Naive thymus-derived CD8-positive, alpha-beta T cell (primary cell): ENCODE data around the gene CFAP46. TPM values are rescaled to one million over a fixed set of nuclear protein-coding genes. Genes with fewer than 3 reads are reported as not detected.

Source experiments
- ATAC-seq, 2 donors: fragments of 150-1000 bp; cut with Tn5 transposase in 1 of 2; sonication (Bioruptor Pico), chemical (Tn5 transposase) in 1 of 2; 1 replicate in 1 of 2; 2 replicates in 1 of 2; pipeline ENCODE4 v1.10.0; 2021; ENCODE audit warnings: mild to moderate bottlenecking in 2 of 2, moderate library complexity in 2 of 2
- POLR2A ChIA-PET: fragments of 350-600 bp; sonication (Branson Sonifier 250); formaldehyde crosslinking; loops from one replicate; lab custom pipeline; 2021; ENCODE audit warnings: antibody characterized with exemption; lab: Charles Lee
- DNase-seq, 10 donors: peaks; one replicate each; pipeline versions ENCODE4 v3.0.0 to v3.0.0-alpha.2; 2020 to 2022
- H3K27ac Mint-ChIP-seq, 10 donors: one replicate each; pipeline ENCODE4 v1.8.0; 2020 to 2022; ENCODE audit warnings: mild to moderate bottlenecking in 10 of 10, mixed read lengths in 10 of 10, moderate library complexity in 4 of 10, inconsistent platforms in 1 of 10
- H3K27me3 Mint-ChIP-seq, 5 donors: one replicate each; pipeline ENCODE4 v1.8.0; 2021 to 2022; ENCODE audit warnings: mixed read lengths in 5 of 5
- H3K36me3 Mint-ChIP-seq, 3 donors: one replicate each; pipeline ENCODE4 v1.8.0; 2020 to 2022; ENCODE audit warnings: mixed read lengths in 3 of 3, mild to moderate bottlenecking in 2 of 3, inconsistent platforms in 1 of 3
- H3K4me1 Mint-ChIP-seq, 4 donors: one replicate each; pipeline ENCODE4 v1.8.0; 2021 to 2022; ENCODE audit warnings: mixed read lengths in 4 of 4
- H3K4me3 Mint-ChIP-seq, 10 donors: one replicate each; pipeline ENCODE4 v1.8.0; 2020 to 2022; ENCODE audit warnings: mild to moderate bottlenecking in 10 of 10, mixed read lengths in 10 of 10, moderate library complexity in 6 of 10, inconsistent platforms in 1 of 10
- H3K9me3 Mint-ChIP-seq, 9 donors: one replicate each; pipeline ENCODE4 v1.8.0; 2020 to 2022; ENCODE audit warnings: mixed read lengths in 9 of 9, mild to moderate bottlenecking in 3 of 9, inconsistent platforms in 1 of 9, moderate library complexity in 1 of 9
- polyA plus RNA-seq, 3 donors: library from polyadenylated mRNA; unstranded; fragments of 300-500 nt; fragmentation: Illumina TruSeq; gene quantifications; one replicate each; pipeline ENCODE4 v1.2.3, GENCODE V29; 2021
- total RNA-seq, 8 experiments: library from RNA in 2 of 8; stranded (reverse) in 2 of 8; gene quantifications; one replicate each; pipeline ENCODE4 v1.2.3 and lab custom pipeline; 2021 to 2026

CFAP46 gene
- total and polyA plus RNA-seq, 5 experiments from 2014 or later: not detected

- H3K4me3 Mint-ChIP-seq: no peak overlapping the region
- H3K4me1 Mint-ChIP-seq: no peaks in the 10 kb centered on the region
- POLR2A ChIA-PET: no interaction called here
- H3K27me3 Mint-ChIP-seq: peaks cover 8 to 35% (median 18%) of the 10 kb centered on the region in 5 donors
- DNase-seq: peak in 2 of 10 donors; percentile 0 to 51
- no peak overlapping the region for H3K27ac Mint-ChIP-seq
- no peaks in the 10 kb centered on the region for H3K36me3 Mint-ChIP-seq
- ATAC-seq: no peak
- H3K9me3 Mint-ChIP-seq: no peaks in the 10 kb centered on the region
Measured at GRCh38 chr10:132811891-132812481, 130.4 kb downstream of the CFAP46 start.

- Mint-ChIP-seq H3K4me1 (no peaks in the 10 kb centered on the region), H3K9me3 (no peaks in the 10 kb centered on the region), H3K27me3 (peaks cover 5 to 26% (median 14%) of the 10 kb centered on the region in 5 donors), H3K4me3 (no peak overlapping the region), H3K27ac (no peak overlapping the region), H3K36me3 (no peaks in the 10 kb centered on the region)
- POLR2A ChIA-PET: no interaction called here
- ATAC-seq: no peak
- DNase-seq: peak in 2 of 10 donors; percentile 0 to 43
Measured at GRCh38 chr10:132810807-132811700, 131.3 kb downstream of the CFAP46 start.

DNA sequence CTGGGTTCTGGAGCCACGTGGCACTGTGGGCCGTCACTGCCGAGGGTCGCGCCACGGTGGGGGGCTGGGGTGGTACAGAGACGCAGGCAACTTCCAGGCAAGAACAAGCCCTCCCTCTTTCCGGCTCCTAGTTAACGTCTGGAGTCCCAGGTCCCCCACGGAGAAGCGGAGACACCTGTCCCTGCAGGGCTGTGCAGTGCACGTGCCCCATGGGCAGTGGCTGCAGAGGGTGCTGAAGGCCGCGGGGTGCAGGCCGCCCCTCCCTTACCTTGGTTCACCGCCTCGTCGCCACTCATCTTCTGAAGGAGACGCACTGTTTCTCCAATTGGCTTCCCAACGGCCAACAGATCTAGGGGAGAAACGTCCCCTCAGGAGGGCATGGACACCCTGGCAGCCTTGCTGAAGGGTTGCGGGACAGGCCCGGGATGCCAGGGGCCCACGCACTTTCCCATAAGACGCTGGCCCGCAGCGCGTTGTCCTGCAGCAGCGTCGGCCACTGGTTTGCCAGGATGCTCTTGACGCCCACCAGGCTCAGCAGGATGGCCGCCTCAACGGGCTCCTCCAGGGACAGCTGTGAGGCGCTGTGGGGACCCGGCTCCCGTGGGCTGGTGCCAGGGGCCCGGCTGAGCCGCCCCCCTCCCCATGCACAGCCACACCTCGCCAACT lies 132.1 kb downstream of the CFAP46 start:
- H3K4me3 Mint-ChIP-seq: no peak overlapping the region
- H3K4me1 Mint-ChIP-seq: no peaks in the 10 kb centered on the region
- ATAC-seq (no peak), DNase-seq (peak in 2 of 10 donors; percentile 1 to 48)
- no peaks in the 10 kb centered on the region for H3K9me3 Mint-ChIP-seq
- POLR2A ChIA-PET: no interaction called here
- peaks cover 0 to 18% (median 8%) of the 10 kb centered on the region in 5 donors for H3K27me3 Mint-ChIP-seq
- H3K27ac Mint-ChIP-seq: no peak overlapping the region
- no peaks in the 10 kb centered on the region for H3K36me3 Mint-ChIP-seq

GRCh38 chr10:132809232-132810140 lies 132.9 kb downstream of the CFAP46 start:
- peaks cover 0 to 17% (median 7%) of the 10 kb centered on the region in 5 donors for H3K27me3 Mint-ChIP-seq
- no peaks in the 10 kb centered on the region for H3K36me3 Mint-ChIP-seq

GRCh38 chr10:132808383-132809231 lies 133.8 kb downstream of the CFAP46 start:
- peaks cover 0 to 10% (median 7%) of the 10 kb centered on the region in 5 donors for H3K27me3 Mint-ChIP-seq
- no peak overlapping the region for H3K4me3 Mint-ChIP-seq
- H3K36me3 Mint-ChIP-seq: no peaks in the 10 kb centered on the region
- H3K9me3 Mint-ChIP-seq: no peaks in the 10 kb centered on the region
- no peak overlapping the region for H3K27ac Mint-ChIP-seq
- ATAC-seq (no peak), DNase-seq (peak in 2 of 10 donors; percentile 0 to 60)
- H3K4me1 Mint-ChIP-seq: no peaks in the 10 kb centered on the region
- POLR2A ChIA-PET: no interaction called here

More at GRCh38 chr10:132809232-132810140, 132.9 kb downstream of the CFAP46 start:
- Mint-ChIP-seq H3K9me3 (no peaks in the 10 kb centered on the region), H3K27ac (peak overlapping the region in 1 of 10 donors; percentile 29), H3K4me1 (no peaks in the 10 kb centered on the region), H3K4me3 (no peak overlapping the region)
- no peak for ATAC-seq
- POLR2A ChIA-PET: no interaction called here
- peak in 2 of 10 donors; percentile 0 to 60 for DNase-seq

DNA sequence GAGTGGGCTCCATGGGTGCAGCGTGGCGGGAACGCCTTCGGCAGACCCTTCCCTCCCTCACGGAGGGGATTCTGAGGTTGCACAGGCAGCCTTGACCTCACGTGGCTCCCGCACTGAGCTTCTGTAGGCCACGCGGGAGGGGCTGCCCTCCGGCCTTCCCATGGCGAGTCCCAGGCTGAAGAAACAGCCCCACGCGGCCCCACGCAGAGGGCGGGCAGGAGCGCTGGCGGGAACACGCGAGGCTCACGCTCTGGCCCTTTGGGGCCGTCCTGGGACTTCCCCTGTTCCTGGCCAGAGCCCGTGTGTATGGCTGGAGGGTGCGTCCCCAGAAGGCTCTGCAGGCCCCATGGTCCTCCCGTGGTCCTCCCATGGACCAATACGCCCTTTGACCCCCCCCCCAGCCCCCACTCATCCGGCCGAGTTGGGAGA lies 134.7 kb downstream of the CFAP46 start:
- no peak for ATAC-seq

GRCh38 chr10:132806561-132807003 lies 135.8 kb downstream of the CFAP46 start:
- peaks cover 0 to 1% (median 0%) of the 10 kb centered on the region in 4 donors for H3K4me1 Mint-ChIP-seq
- ATAC-seq (no peak), DNase-seq (peak in 1 of 10 donors; percentile 0)
- H3K4me3 Mint-ChIP-seq: no peak overlapping the region
- H3K27me3 Mint-ChIP-seq: peaks cover 0 to 9% (median 7%) of the 10 kb centered on the region in 5 donors
- H3K27ac Mint-ChIP-seq: no peak overlapping the region
- H3K9me3 Mint-ChIP-seq: no peaks in the 10 kb centered on the region
- POLR2A ChIA-PET: no interaction called here
- no peaks in the 10 kb centered on the region for H3K36me3 Mint-ChIP-seq

More for the DNA sequence above, 134.7 kb downstream of the CFAP46 start:
- Mint-ChIP-seq H3K4me1 (peaks cover 0 to 1% (median 0%) of the 10 kb centered on the region in 4 donors), H3K36me3 (no peaks in the 10 kb centered on the region), H3K27me3 (peaks cover 0 to 9% (median 7%) of the 10 kb centered on the region in 5 donors), H3K9me3 (no peaks in the 10 kb centered on the region), H3K27ac (no peak overlapping the region), H3K4me3 (no peak overlapping the region)
- POLR2A ChIA-PET: no interaction called here
- peak in 2 of 10 donors; percentile 0 to 52 for DNase-seq

DNA sequence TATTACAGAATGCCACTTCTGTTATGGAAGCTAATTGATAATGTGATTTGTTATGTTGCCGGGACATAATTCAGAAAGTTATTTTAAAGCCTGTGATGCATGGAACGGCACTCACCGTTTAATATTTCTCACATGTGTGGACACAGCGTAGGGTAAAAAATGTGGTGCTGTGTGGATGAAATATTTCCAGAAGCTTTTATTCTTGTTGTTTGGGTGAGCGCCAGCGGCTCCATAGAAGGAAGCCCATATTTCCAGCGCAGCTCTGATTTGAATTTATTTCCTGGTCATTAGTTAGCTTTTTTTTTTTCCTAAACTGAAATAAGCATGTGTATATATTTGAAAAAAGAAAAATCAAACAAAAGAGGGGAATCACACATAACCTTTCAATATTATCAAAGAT lies 136.3 kb downstream of the CFAP46 start:
- ATAC-seq (no peak), DNase-seq (no peak)
- Mint-ChIP-seq H3K9me3 (no peaks in the 10 kb centered on the region), H3K27me3 (peaks cover 0 to 9% (median 7%) of the 10 kb centered on the region in 5 donors), H3K36me3 (no peaks in the 10 kb centered on the region), H3K27ac (no peak overlapping the region), H3K4me1 (peaks cover 0 to 1% (median 0%) of the 10 kb centered on the region in 4 donors), H3K4me3 (no peak overlapping the region)
- POLR2A ChIA-PET: no interaction called here

GRCh38 chr10:132805599-132805998 lies 136.8 kb downstream of the CFAP46 start:
- POLR2A ChIA-PET: no interaction called here
- Mint-ChIP-seq H3K4me1 (peaks cover 0 to 1% (median 0%) of the 10 kb centered on the region in 4 donors), H3K9me3 (no peaks in the 10 kb centered on the region), H3K4me3 (no peak overlapping the region), H3K36me3 (no peaks in the 10 kb centered on the region), H3K27me3 (peaks cover 0 to 9% (median 4%) of the 10 kb centered on the region in 5 donors), H3K27ac (no peak overlapping the region)
- DNase-seq (peak in 1 of 10 donors; percentile 0), ATAC-seq (no peak)

DNA sequence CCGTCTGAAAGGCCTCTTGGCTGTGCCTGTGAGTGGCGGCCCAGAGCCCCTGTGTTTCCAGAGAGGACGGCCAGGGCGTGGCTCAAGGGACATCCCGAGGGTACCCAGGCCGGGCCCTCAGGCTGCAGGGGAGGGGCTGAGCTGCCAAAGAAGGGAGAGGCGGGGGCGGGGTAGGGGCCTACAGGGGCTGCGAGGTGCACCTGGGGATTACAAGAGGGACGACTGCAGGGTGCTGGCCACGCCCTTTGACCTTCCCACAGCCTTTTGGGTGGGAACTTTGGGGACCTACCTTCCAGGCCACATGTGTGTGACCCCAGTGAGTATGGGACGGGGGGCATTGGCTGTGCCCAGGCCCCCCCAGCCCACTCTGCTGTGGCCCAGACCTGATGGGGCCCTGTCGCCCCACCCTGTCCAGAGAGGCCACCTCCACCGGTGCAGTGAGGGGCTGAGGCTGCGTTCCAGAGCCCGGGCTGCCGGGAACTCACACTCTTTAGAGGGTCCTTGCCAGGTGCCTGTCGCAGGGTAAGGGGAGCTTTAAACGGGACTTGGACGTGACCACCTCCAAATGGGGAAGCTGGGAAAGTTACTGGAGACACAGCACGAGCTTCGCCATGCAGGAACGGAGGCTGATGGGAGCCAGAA lies 137.5 kb downstream of the CFAP46 start:
- Mint-ChIP-seq H3K9me3 (no peaks in the 10 kb centered on the region), H3K4me3 (no peak overlapping the region), H3K36me3 (no peaks in the 10 kb centered on the region), H3K4me1 (peaks cover 0 to 1% (median 0%) of the 10 kb centered on the region in 4 donors), H3K27me3 (peaks cover 0 to 6% (median 2%) of the 10 kb centered on the region in 5 donors), H3K27ac (no peak overlapping the region)
- DNase-seq: peak in 1 of 10 donors; percentile 56
- no peak for ATAC-seq
- POLR2A ChIA-PET: no interaction called here

DNA sequence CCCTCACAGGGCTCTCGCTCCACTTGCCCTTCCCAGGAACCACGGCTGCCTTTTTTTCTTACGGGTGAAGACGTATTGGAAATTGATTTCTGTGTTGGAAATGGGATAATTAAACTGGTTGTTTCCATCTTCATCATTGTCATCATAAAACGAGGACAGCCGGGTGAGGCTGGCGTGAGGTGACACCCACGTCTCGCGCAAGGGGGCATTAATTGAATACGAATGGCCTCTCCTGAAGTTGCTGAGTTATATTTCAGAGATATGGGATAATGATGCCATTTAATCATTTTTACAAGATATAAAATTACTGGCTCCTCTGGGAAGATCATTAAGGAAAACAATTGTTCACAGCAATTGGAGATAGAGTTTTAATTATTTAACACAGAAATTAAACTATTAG lies 138.1 kb downstream of the CFAP46 start:
- ATAC-seq (no peak), DNase-seq (no peak)
- H3K36me3 Mint-ChIP-seq: no peaks in the 10 kb centered on the region
- POLR2A ChIA-PET: no interaction called here
- H3K9me3 Mint-ChIP-seq: no peaks in the 10 kb centered on the region
- H3K4me3 Mint-ChIP-seq: no peak overlapping the region
- H3K27me3 Mint-ChIP-seq: peaks cover 0 to 2% (median 0%) of the 10 kb centered on the region in 5 donors
- H3K27ac Mint-ChIP-seq: no peak overlapping the region
- peaks cover 0 to 1% (median 0%) of the 10 kb centered on the region in 4 donors for H3K4me1 Mint-ChIP-seq
